ENCODE data around the gene VPS36. TPM values are rescaled to one million over a fixed set of nuclear protein-coding genes. Genes with fewer than 3 reads are reported as not detected.
"Not testable (repeated sequence)": the region's sequence is repeated elsewhere in the genome, so short reads cannot be mapped to it uniquely, and the experiment has no call there.

VPS36 gene
- total and polyA plus RNA-seq, 10 of the 15 experiments (the other 5 are each of a cell fraction or from before 2014, with no cell fraction given): 10.3 to 29.0 (median 23.9) TPM

DNA sequence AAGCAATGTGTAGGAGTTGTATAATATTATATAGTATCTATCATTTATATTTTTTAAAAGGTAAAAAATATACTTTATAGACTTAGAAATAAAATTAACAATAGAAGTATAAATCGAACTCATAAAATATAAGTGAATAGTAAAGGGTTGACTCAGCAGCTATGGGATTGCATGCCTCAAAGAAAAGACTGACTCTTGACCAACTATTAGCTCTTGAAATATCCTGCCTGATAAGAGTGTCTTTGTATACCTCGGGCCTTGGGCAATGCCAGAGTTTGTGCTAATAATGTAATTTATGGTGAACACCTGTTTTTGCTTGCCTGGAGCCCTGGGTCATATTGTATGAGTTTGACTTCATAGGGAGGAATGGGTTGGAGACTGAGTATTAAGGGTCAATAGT lies 36.6 kb upstream of the VPS36 start:
- FAIRE-seq; H3K9me3 ChIP-seq (replicated peaks; ENCODE audit: control insufficient read depth, insufficient read depth, low read length); H3K27me3 ChIP-seq (replicated peaks in 1 of 2; ENCODE audit: control insufficient read depth in 2 of 2, insufficient read depth in 2 of 2, low read length in 1 of 2); DNase-seq (ENCODE audit: low read depth, low spot score); SMC1A ChIA-PET (ENCODE audit: uncharacterized antibody, unreplicated experiment); H3K4me3 ChIP-seq; H3K36me3 ChIP-seq (ENCODE audit: control insufficient read depth in 2 of 2, insufficient read depth in 2 of 2, low read length in 1 of 2); ATAC-seq; in situ Hi-C loops (cut with MboI); H3K79me2 ChIP-seq (ENCODE audit: control insufficient read depth, insufficient read depth, low read length); RAD21 ChIA-PET (ENCODE audit: unreplicated experiment); H2AFZ ChIP-seq (ENCODE audit: control insufficient read depth, low read depth, low read length); H3K4me2 ChIP-seq (ENCODE audit: control insufficient read depth, insufficient read depth); H3K27ac ChIP-seq (ENCODE audit: control insufficient read depth, insufficient read depth); BruUV-seq (replicated peaks); CTCF ChIA-PET; H3K4me1 ChIP-seq (ENCODE audit: control insufficient read depth, insufficient read depth, low read length); H3K9ac ChIP-seq (ENCODE audit: control insufficient read depth, insufficient read depth, low read length); H4K20me1 ChIP-seq (ENCODE audit: control insufficient read depth, insufficient read depth); intact Hi-C loops (cut with micrococcal nuclease; ENCODE audit: unreplicated experiment): not testable (repeated sequence)
- POLR2A ChIA-PET: interaction anchor here (0.6 to 0.7 kb wide), 2 partner anchors 12 to 261 kb away, joined by 3 read pairs; no protein-coding TSS in a partner anchor
- 3% methylated on average over 2 of the region's 2 CpGs for WGBS (ENCODE audit: insufficient coverage, insufficient replicate concordance, low lambda C conversion rate, missing lambda C conversion rate)

DNA sequence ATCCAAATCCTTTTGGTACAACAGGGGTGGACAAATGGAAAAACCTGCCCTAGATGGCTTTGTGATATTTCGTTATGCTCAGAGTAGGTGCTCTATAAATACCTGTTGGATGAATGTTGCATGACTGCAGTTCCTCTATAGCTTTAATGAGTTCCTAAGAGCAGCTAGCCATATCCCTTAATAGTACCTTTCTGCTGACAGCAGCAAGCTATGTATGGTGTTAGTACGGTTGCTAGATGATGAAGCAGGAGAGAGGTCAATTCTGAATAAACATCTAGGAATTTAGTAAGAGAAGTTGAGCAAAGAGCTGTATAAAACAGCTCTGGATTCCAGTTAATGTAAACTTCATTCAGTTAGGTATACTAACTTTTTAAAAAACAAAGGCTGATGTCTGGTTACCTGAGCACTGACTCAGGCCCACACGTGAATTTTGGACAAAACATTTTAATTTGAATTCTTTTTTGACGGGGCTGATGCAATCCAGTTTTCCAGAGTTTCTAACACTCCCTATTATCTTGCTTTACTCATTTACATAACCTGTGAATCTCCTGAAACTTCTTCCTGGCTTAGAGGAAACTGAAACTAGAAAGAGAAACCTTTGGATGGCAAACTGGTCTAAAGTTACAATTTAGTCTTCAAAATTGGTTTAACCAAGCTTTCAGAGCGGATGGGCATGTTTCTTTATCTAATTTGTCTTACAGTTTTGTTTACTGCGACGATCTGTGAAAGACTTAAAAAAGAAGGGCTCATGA lies 30.4 kb upstream of the VPS36 start:
- H2AFZ ChIP-seq (ENCODE audit: control insufficient read depth, low read depth, low read length); SMC1A ChIA-PET (ENCODE audit: uncharacterized antibody, unreplicated experiment); in situ Hi-C loops (cut with MboI); H3K9ac ChIP-seq (ENCODE audit: control insufficient read depth, insufficient read depth, low read length); H3K79me2 ChIP-seq (ENCODE audit: control insufficient read depth, insufficient read depth, low read length); H3K4me3 ChIP-seq; DNase-seq (ENCODE audit: low read depth, low spot score); H3K36me3 ChIP-seq (ENCODE audit: control insufficient read depth in 2 of 2, insufficient read depth in 2 of 2, low read length in 1 of 2); H3K27me3 ChIP-seq (replicated peaks in 1 of 2; ENCODE audit: control insufficient read depth in 2 of 2, insufficient read depth in 2 of 2, low read length in 1 of 2); H3K27ac ChIP-seq (ENCODE audit: control insufficient read depth, insufficient read depth); POLR2A ChIA-PET; CTCF ChIA-PET; H4K20me1 ChIP-seq (ENCODE audit: control insufficient read depth, insufficient read depth); ATAC-seq; H3K4me1 ChIP-seq (ENCODE audit: control insufficient read depth, insufficient read depth, low read length); BruUV-seq (replicated peaks); intact Hi-C loops (cut with micrococcal nuclease; ENCODE audit: unreplicated experiment); FAIRE-seq; H3K4me2 ChIP-seq (ENCODE audit: control insufficient read depth, insufficient read depth); H3K9me3 ChIP-seq (replicated peaks; ENCODE audit: control insufficient read depth, insufficient read depth, low read length); RAD21 ChIA-PET (ENCODE audit: unreplicated experiment): not testable (repeated sequence)
- WGBS (ENCODE audit: insufficient coverage, insufficient replicate concordance, low lambda C conversion rate, missing lambda C conversion rate): 81% methylated on average over 6 of the region's 7 CpGs

GRCh38 chr13:52468487-52468886 lies 18.1 kb upstream of the VPS36 start:
- FAIRE-seq; H2AFZ ChIP-seq (ENCODE audit: control insufficient read depth, low read depth, low read length); H3K9ac ChIP-seq (ENCODE audit: control insufficient read depth, insufficient read depth, low read length); H3K27ac ChIP-seq (ENCODE audit: control insufficient read depth, insufficient read depth); ATAC-seq; in situ Hi-C loops (cut with MboI); DNase-seq (ENCODE audit: low read depth, low spot score); H4K20me1 ChIP-seq (ENCODE audit: control insufficient read depth, insufficient read depth); H3K27me3 ChIP-seq (replicated peaks in 1 of 2; ENCODE audit: control insufficient read depth in 2 of 2, insufficient read depth in 2 of 2, low read length in 1 of 2); H3K79me2 ChIP-seq (ENCODE audit: control insufficient read depth, insufficient read depth, low read length); SMC1A ChIA-PET (ENCODE audit: uncharacterized antibody, unreplicated experiment); H3K4me3 ChIP-seq; intact Hi-C loops (cut with micrococcal nuclease; ENCODE audit: unreplicated experiment); H3K4me1 ChIP-seq (ENCODE audit: control insufficient read depth, insufficient read depth, low read length); H3K9me3 ChIP-seq (replicated peaks; ENCODE audit: control insufficient read depth, insufficient read depth, low read length); POLR2A ChIA-PET; BruUV-seq (replicated peaks); RAD21 ChIA-PET (ENCODE audit: unreplicated experiment); H3K4me2 ChIP-seq (ENCODE audit: control insufficient read depth, insufficient read depth); CTCF ChIA-PET: not testable (repeated sequence)
- WGBS (ENCODE audit: insufficient coverage, insufficient replicate concordance, low lambda C conversion rate, missing lambda C conversion rate): 94% methylated on average over 2 of the region's 2 CpGs
- peaks cover 0 to 27% of the 10 kb centered on the region in 2 experiments; a peak in 2 of 4 replicates for H3K36me3 ChIP-seq (ENCODE audit: control insufficient read depth in 2 of 2, insufficient read depth in 2 of 2, low read length in 1 of 2)

Measured in GM12878 (cell line).